ENCODE measurements around the gene LIMK2. TPM values are rescaled to one million over a fixed set of nuclear protein-coding genes. Genes with fewer than 3 reads are reported as not detected.

LIMK2 gene
- total RNA-seq, 2 donors from 2014 or later = 88.0 to 109 TPM

GRCh38 chr22:31206896-31207687, 5.0 kb upstream of the LIMK2 start:
- TF ChIP-seq CTCF (IDR thresholded peaks at IDR 0.05) = no peak
- no peak overlapping the region for H3K9ac ChIP-seq (ENCODE audit: low read depth in 2 of 2, low read length in 2 of 2)
- no peaks in the 10 kb centered on the region for H3K36me3 ChIP-seq

DNA sequence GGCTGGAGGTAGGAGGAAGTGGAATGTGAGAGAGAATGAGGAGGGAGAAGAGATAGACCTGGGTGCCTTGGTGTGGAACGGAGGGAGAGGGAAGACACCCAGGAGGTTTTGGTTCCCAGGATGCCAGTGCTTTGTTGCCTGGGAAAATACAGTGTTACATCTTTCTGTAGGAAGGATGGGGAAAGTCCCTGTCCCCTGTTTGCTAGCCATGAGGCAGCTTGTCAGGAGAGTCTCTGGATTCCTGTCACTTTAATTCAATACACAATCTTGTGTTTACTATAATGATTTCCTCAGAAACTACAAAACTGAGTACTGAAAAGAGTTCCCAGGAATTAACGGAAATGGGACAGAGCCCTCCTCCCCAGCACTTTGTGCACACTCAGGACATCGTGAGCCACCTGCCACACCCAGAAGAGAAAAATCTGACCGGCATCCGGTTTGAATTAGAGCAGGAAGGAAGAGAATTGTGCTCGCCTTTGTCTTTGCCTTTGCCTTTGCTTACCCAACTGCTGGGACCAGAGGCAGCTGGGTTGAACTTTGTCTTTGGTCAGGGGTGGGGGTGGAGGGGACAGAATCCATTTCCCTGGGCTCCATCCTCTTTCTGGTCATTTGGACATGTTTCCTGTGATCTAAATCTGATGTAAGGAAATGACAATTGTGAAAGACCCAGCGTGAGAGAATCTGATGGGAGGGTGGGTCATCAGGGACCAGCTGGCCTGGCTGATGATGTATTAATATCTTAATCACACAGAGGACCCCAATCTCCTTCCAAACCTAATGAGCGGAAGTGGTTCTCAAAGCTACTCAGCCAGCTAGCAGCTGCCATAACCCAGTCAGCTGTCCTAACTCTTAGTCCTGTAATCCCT, 1.3 kb upstream of the LIMK2 start:
- DNase-seq = no peak
- H3K9ac ChIP-seq (ENCODE audit: low read depth in 2 of 2, low read length in 2 of 2) = peak overlapping the region in 1 of 2 donors; percentile 98

More at GRCh38 chr22:31206896-31207687, 5.0 kb upstream of the LIMK2 start:
- no peaks in the 10 kb centered on the region for H3K9me3 ChIP-seq
- H3K27me3 ChIP-seq = no peaks in the 10 kb centered on the region
- H3K27ac ChIP-seq = no peak overlapping the region
- peaks cover 16% of the 10 kb centered on the region for H3K4me1 ChIP-seq
- peak; percentile 80 for DNase-seq
- no peak overlapping the region for H3K4me3 ChIP-seq
- intact Hi-C loops (cut with DNase I) = no loop called here

DNA sequence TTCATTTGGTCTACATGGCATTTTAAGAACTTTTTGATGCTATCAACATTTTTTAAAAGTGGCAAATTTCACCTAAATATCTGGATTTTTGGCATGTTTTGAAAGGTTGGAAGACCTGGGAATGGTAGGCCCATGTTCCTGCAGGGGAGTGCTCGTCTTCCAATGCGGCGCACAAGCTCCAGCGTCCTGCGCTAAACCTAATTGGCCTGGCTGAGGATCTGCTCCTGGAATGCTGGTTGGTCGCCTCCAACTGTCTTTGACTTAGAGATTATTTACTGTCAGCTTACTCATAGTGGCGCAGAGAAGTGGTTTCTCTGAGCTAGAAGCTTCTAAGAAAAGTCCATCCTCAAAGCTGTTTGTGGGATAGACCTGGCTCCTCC, 626 bp upstream of the LIMK2 start:
- no peak for TF ChIP-seq CTCF (IDR thresholded peaks at IDR 0.05)
- peaks cover 16% of the 10 kb centered on the region for H3K4me1 ChIP-seq
- DNase-seq = no peak
- H3K27me3 ChIP-seq = no peaks in the 10 kb centered on the region
- H3K27ac ChIP-seq = peak overlapping the region; percentile 82
- H3K36me3 ChIP-seq = no peaks in the 10 kb centered on the region
- no peak overlapping the region for H3K4me3 ChIP-seq
- intact Hi-C loops (cut with DNase I) = no loop called here
- H3K9ac ChIP-seq (ENCODE audit: low read depth in 2 of 2, low read length in 2 of 2) = peak overlapping the region; percentile 44 to 98
- no peaks in the 10 kb centered on the region for H3K9me3 ChIP-seq

More for the DNA sequence above, 1.3 kb upstream of the LIMK2 start:
- no peak overlapping the region for H3K4me3 ChIP-seq
- H3K27ac ChIP-seq = peak overlapping the region; percentile 82
- H3K27me3 ChIP-seq = no peaks in the 10 kb centered on the region
- no peak for TF ChIP-seq CTCF (IDR thresholded peaks at IDR 0.05)
- intact Hi-C loops (cut with DNase I) = no loop called here
- H3K4me1 ChIP-seq = peaks cover 16% of the 10 kb centered on the region
- H3K36me3 ChIP-seq = no peaks in the 10 kb centered on the region
- H3K9me3 ChIP-seq = no peaks in the 10 kb centered on the region

- peak overlapping the region; percentile 82 for H3K27ac ChIP-seq
- H3K36me3 ChIP-seq = no peaks in the 10 kb centered on the region
- TF ChIP-seq CTCF (IDR thresholded peaks at IDR 0.05) = no peak
- peak; percentile 38 for DNase-seq
- no peaks in the 10 kb centered on the region for H3K27me3 ChIP-seq
- peak overlapping the region; percentile 91 for H3K4me3 ChIP-seq
- peaks cover 12% of the 10 kb centered on the region for H3K4me1 ChIP-seq
- intact Hi-C loops (cut with DNase I) = no loop called here
- peak overlapping the region; percentile 93 to 98 for H3K9ac ChIP-seq (ENCODE audit: low read depth in 2 of 2, low read length in 2 of 2)
- H3K9me3 ChIP-seq = no peaks in the 10 kb centered on the region
These were observed 908 bp downstream of the LIMK2 start for GRCh38 chr22:31212783-31213629.

- H3K4me1 ChIP-seq = peaks cover 29% of the 10 kb centered on the region
- H3K27ac ChIP-seq = peak overlapping the region; percentile 82
These were observed 3.0 kb downstream of the LIMK2 start for GRCh38 chr22:31215018-31215535.

More at GRCh38 chr22:31215018-31215535, 3.0 kb downstream of the LIMK2 start:
- peak overlapping the region in 1 of 2 donors; percentile 79 for H3K9ac ChIP-seq (ENCODE audit: low read depth in 2 of 2, low read length in 2 of 2)
- intact Hi-C loops (cut with DNase I) = no loop called here
- no peak for TF ChIP-seq CTCF (IDR thresholded peaks at IDR 0.05)
- peak; percentile 47 for DNase-seq
- H3K4me3 ChIP-seq = no peak overlapping the region
- H3K27me3 ChIP-seq = no peaks in the 10 kb centered on the region
- H3K36me3 ChIP-seq = no peaks in the 10 kb centered on the region
- no peaks in the 10 kb centered on the region for H3K9me3 ChIP-seq

All from colonic mucosa (tissue), 4 donors.